ENCODE measurements around the gene CMIP.

CMIP gene

DNA sequence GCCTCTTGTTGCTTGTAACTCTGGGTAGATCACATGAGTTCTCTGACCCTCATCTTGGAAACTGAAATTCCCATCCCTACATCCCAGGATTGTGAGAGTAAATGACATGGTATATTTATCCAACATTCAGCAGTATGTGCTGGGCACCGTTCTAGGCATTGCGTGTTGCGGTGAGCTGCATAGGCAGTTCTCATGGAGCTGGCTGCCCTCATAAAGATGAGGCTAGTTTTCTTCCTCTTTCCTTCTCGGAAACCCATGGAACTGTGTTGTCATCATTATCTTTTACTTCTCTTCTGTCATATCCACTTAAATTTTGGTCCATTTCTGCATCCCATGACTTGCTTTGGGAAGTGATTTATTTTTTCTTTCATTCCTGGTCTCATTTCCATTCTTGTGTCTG lies 17.2 kb downstream of the CMIP start:
- DNase-seq (ENCODE audit: low read depth in 2 of 2), result no peak

- DNase-seq (ENCODE audit: low read depth in 2 of 2), result no peak
These were observed 18.1 kb downstream of the CMIP start for GRCh38 chr16:81462683-81463082.

- no peak for DNase-seq (ENCODE audit: low read depth in 2 of 2)
These were observed 18.8 kb downstream of the CMIP start for GRCh38 chr16:81463296-81463890.

GRCh38 chr16:81464279-81464678 lies 19.7 kb downstream of the CMIP start:
- no peak for DNase-seq (ENCODE audit: low read depth in 2 of 2)

- no peak for DNase-seq (ENCODE audit: low read depth in 2 of 2)
These were observed 20.9 kb downstream of the CMIP start for GRCh38 chr16:81465375-81465943.

DNA sequence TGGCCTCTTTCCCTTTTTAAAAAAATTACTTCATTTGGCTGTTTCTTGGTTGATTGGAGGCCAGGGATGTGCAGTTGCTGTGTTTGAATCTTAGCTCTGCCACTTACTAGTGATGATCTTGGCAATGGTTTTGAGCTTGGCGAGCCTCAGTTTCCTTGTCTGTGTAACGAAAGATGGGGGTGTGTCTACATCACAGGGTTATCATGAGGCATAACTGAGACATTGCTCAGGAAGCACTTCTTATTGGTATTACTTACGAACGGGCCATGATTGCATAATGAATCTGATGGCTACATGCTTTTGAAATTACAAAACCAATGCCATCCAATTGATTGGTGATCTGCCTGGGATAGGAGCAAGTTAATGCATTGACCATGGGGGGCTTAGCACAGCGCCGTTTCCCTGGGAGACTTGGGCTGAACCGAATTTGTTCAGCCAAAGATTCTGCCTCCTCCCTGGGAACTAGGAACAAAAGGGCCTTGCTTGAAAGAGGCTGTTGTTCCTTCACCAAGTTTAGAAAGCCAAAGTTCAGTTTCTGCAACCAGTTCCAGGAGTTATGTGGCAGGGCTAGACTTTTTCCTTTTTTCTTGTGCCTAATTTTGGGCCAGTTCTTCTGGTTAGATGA lies 21.9 kb downstream of the CMIP start:
- no peak for DNase-seq (ENCODE audit: low read depth in 2 of 2)

DNA sequence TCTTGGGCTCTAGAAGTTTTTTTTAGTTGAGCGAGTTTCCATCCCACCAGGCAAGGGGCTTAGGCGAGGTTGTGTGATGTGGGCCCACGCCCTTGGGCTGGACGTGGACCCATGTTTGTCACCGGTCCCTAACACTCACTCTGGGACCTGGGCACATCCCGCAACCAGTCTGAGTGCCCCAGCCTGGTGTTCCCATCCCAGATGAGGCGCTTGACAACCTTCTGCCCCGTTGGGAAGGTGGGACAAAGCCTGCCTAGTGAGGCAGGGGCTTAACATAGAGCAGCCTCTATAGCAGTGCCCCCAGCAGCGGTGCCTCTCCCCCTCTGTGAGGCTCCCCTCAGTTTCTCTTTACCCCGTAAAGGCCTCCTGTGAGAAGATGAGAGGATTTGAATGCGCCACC lies 22.5 kb downstream of the CMIP start:
- DNase-seq (ENCODE audit: low read depth in 2 of 2), result no peak

DNA sequence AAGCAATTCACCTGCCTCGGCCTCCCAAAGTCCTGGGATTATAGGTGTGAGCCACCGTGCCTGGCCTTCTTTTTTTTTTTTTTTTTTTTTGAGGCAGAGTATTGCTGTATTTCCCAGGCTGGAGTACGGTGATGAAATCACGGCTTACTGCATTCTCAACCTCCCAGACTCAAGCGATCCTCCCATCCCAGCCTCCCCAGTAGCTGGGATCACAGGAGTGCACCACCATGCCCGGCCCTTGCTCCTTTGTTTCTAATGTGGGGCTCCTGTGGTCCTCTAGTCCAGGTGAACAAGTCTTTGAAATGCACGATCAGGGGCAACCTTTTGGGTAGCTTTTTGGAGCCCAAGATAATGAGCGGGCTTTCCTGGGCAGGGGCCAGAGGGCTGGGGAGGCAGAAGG lies 23.2 kb downstream of the CMIP start:
- DNase-seq (ENCODE audit: low read depth in 2 of 2), result no peak

DNA sequence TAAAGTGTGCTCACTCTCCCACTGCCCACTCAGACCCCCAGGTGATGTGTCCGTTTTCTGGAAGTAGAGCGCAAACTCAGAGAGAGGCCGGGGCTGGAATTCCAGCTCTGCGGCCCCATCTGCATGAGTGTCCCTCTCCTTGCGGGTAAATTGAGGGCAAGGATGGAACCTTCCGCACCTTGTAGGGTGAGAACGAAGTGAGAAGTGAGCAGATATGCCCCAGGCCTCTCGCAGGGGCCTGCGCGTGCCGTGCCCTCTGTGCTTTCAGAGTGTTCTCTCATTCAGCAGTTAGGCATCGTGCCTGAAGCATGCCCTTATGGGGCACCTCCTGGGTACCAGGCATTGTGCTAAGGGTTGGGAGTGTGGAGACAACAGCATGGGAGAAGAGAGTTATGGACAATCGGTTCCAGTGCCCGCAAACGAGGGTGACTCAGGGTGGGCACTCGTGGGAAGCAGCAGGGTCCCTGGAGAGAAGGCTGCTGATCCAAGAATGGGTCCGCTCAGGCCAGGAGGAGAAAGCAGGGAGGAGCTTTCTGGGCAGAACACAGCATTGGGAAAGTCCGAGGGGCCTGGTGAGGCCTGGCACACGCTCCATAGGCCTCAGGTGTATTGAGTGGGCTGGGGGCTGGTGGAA lies 23.8 kb downstream of the CMIP start:
- DNase-seq (ENCODE audit: low read depth in 2 of 2), result no peak

DNA sequence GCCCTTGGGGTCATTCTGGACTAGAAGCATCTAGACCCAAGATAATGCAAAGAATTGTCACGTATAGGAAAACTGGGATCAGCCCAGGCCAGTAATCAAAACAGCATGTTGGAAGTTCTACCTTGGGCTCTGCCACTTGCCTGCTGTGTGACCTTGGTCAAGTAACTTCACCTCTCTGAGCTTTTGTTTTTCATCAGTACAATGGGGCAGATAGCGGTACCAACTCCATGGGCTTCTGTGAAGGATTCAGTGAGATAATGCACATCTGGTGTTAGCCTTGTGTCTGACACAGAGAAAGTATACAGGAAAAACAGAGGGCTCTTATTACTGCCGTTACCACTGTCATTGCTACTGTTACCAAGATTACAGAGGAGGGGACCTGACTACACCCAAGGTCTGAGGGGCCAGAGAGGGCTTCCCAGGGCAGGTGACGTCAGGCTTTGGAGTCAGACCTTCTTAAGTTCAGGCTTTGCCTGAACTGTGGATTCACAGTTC lies 24.6 kb downstream of the CMIP start:
- DNase-seq (ENCODE audit: low read depth in 2 of 2), result no peak

DNA sequence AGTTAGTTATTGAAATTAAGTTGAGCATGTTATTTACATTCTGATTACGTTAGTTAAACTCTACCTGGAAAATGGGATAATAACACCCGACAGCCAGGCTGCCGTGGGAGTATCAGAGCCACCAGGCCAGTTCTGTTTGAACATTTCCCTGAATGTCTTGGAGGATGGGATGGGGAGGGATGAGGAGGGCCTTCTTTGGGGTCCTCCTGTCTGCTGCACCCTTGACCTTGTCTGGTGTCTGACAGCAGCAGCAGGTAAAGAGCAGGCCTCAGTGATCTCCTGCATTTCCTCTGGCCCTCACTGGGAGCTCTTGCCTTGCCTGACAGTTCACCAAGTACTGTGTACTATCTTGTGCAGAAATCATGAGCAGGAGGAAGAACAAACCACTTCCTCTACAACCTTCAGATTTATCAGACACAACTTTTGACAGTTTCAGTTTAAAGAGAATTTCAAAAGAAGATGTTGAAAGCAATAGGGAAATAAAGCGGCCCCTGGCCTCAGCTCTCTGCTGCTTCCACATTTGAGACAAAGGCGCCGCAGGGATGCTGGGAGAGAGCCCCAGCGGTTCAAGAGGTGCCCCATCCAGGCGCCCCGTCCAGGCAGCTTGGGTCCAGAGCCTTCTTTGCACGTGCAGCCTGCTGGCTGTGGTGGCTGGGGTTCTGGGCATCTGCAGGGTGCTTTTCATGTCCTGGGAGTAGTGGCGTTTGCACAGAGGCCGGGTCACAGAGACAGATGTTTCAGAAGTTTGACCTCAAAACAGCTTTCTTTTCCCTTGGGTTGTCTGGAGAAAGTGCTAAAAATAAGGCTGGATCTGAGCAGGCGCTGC lies 25.3 kb downstream of the CMIP start:
- DNase-seq (ENCODE audit: low read depth in 2 of 2), result no peak

DNA sequence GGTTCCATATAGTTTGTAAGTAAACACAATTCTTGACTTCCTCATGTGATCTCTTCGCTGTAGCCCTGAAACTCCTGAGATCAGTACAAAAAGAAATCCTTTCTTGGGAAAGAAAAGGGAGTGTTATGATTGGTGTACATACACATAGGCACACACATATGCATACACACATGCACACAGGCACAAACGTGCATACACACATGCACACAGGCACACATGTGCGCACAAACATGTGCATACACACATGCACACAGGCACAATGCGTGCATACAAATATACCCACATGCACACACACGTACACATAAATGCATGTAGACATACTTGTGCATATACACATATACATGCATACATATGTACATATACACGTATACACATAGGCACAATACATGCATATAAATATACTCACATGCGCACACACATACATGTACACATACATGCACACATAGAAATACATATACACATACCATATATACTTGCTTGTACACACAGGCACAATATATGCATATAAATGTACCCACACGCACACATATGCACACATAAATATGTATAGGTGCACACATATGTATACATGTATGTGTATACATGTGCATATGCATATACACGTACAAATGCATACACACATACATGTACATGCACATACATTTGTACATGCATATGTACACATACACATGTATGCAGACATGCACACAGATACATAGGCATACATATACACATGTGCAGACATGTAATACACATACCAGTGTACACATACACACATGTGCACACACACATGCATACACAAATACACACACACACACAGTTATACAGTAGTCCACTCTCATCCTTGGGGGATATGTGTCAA lies 26.4 kb downstream of the CMIP start:
- DNase-seq (ENCODE audit: low read depth in 2 of 2), result no peak

GRCh38 chr16:81471882-81472281 lies 27.3 kb downstream of the CMIP start:
- no peak for DNase-seq (ENCODE audit: low read depth in 2 of 2)

DNA sequence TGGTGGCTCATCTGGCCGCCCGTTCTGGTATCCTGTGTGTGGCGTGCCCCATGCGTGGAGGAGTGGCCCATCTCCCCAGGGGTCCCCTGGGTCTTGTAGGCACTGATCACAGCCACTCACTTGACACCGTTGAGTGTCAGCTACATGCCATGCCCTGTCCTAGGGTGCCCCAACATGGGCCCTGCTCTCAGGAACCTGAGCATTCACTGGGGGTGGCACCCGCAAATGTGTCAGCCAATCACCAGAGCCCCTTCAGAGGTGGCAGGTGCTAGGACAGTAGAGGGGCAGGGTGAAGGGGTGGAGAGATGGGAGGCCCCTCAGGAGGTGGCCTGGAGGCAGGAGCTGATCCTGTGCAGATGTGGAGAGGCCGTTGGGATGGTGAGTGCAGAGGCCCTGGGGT lies 27.8 kb downstream of the CMIP start:
- no peak for DNase-seq (ENCODE audit: low read depth in 2 of 2)

DNA sequence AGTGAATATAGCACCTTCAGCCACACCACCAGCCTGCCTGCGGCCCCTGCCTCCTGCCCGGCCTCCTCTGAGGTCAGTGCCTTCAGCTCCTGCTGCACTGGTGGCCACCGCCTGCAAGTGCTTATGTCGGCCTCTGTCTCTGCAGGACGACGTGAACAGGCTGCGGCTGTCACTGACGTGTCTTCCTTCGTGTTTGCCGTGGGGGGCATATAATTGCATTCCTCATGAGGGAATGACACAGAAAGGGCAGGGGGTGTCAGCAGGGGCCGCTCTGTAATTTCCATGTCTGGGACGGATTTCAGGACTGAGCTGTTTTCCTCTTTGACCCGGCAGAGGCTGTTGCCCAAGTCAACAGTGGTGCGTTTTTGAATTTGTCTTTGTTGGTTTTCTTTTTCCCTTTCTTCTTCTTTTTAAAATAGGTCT lies 28.5 kb downstream of the CMIP start:
- no peak for DNase-seq (ENCODE audit: low read depth in 2 of 2)

DNA sequence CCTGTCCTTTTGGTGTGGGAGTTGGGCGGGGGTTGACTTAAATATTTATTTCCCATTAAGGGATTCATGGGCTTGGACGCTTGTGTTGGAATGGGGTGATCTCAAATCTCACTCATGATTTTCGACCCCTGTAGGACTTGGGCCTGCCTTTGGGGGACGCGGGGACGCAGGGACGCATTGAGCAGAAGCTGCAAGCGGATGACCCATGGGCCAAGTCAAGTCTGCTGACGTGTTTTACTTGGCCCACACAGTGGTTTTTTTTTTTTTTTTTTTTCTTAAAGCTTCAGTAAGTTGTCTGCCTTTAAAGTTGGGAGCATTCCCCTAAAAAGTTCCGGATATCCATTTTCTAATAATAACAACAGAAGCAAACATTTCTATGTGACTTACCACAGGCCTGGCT lies 28.9 kb downstream of the CMIP start:
- DNase-seq (ENCODE audit: low read depth in 2 of 2), result no peak

DNA sequence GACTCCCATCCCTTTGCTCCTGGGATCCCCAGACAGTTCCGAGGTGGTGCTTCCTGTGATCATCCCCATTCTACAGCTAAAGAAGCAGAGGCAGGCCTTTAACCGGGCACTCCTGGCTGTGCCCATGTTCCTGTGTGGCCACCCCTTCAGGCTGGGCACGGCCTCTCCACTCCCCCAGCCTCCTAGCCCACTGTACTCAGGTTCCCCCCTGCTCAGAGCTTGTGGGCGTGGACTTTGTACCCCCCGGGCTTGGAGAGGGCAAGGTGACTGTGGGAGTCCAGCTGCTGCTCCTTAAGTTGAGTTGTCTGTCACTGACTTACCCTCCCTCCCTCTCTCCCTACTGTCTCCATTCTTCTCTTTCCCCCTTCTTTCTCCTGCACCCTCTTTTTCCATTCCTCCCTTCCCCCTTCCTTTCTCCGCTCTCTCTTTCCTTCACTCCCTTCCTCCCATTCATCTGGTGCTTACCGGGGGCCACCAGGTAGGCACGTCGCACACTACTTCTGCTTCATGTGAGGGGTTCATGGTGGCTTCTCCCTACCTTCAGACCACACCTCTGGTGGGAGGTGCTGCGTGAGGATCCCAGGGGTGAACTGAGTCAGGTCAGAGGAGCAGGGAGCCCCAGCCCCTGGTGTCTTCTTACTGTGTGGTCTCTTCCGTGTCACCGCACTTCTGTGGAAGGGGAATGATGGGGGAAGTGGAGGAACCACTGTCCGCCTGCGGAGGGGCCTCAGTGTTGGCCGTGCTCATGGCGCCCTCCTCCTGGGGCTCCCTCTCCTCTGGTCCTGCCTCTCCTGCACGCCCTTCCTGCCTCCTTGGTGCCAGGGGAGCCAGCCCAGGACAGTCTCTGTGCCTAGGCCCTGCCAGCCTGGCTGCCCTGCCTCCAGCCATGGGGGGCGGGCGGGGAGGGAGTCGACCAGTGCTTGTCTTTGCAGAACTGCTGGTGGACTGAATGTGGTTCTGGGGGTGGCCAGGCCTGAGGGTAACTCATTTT lies 29.7 kb downstream of the CMIP start:
- no peak for DNase-seq (ENCODE audit: low read depth in 2 of 2)

DNA sequence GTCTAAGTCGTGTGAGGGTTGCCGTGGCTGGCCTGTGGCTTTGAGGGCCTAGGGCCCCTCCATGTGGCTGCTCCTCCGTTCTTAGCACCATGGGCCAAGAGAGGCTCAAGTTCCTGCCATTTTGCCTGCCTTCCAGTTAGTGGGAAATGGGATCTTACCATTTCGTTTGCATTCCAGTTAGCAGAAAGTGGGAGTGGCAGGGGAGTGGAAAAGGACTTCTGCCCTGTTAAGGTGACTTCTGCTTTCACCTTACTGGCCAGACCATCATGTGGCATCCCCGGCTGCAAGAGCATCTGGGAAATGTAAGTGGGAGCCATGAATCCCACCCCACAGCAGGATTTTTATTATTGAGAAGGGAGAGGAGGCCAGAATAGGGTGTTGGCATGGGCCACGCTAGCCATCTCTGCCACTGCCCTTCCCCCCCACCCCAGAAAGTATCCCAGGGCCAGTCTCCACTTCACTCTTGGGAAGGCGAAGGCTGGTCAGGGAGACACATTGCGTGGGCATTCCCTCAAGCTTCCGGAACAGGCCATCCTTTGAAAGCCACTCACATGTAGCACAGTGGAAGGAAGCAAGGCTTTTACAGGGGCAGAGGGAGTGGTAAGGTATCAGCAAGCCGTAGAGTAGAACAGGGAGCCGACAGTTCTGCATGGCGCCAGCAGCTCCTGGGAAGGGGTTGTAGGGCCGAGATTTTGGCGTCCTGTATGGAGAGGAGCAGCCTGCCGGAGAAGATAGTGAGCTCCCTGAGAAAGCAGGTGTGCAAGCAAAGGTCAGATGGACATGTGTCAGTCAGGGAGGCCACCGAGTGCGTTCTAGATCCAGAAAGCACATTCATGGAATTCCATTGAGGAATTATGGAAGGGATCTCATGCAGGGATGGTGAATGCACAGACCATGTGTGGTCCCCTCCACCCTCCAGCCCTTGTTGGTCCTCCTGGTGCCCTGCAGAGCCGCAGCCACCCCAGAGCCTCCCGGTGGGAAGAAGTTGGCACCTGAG lies 33.4 kb downstream of the CMIP start:
- DNase-seq (ENCODE audit: low read depth in 2 of 2), result no peak

Data from stimulated activated CD8-positive, alpha-beta memory T cell treated with anti-CD3 and anti-CD28 coated beads, Interleukin-15, amount 100 ng/mL, for 48 hours (primary cell).